Measurements from ENCODE around the gene MAPT.
"Not testable (repeated sequence)": the region's sequence is repeated elsewhere in the genome, so short reads cannot be mapped to it uniquely, and the experiment has no call there.

Gene MAPT

GRCh38 chr17:45861165-45861564 is 33.2 kb upstream of the MAPT start:
- no peak for DNase-seq (ENCODE audit: low read depth)
- TF ChIP-seq CTCF (IDR thresholded peaks at IDR 0.05; ENCODE audit: low read length, missing control alignments), result no peak
- no peak overlapping the region for H3K4me3 ChIP-seq (replicated peaks; ENCODE audit: low read depth, low read length)

- not testable (repeated sequence) for DNase-seq (ENCODE audit: low read depth); H3K4me3 ChIP-seq (replicated peaks; ENCODE audit: low read depth, low read length)
These were observed 32.2 kb upstream of the MAPT start for GRCh38 chr17:45862127-45862526.

- TF ChIP-seq CTCF (IDR thresholded peaks at IDR 0.05; ENCODE audit: low read length, missing control alignments), result no peak
- DNase-seq (ENCODE audit: low read depth), result no peak
- no peak overlapping the region for H3K4me3 ChIP-seq (replicated peaks; ENCODE audit: low read depth, low read length)
These were observed 30.3 kb upstream of the MAPT start for GRCh38 chr17:45863857-45864654.

GRCh38 chr17:45867171-45867570 is 27.2 kb upstream of the MAPT start:
- no peak for DNase-seq (ENCODE audit: low read depth)
- H3K4me3 ChIP-seq (replicated peaks; ENCODE audit: low read depth, low read length), result no peak overlapping the region
- no peak for TF ChIP-seq CTCF (IDR thresholded peaks at IDR 0.05; ENCODE audit: low read length, missing control alignments)

GRCh38 chr17:45867702-45868101 is 26.7 kb upstream of the MAPT start:
- H3K4me3 ChIP-seq (replicated peaks; ENCODE audit: low read depth, low read length), result no peak overlapping the region
- TF ChIP-seq CTCF (IDR thresholded peaks at IDR 0.05; ENCODE audit: low read length, missing control alignments), result no peak
- no peak for DNase-seq (ENCODE audit: low read depth)

- no peak for TF ChIP-seq CTCF (IDR thresholded peaks at IDR 0.05; ENCODE audit: low read length, missing control alignments)
- no peak overlapping the region for H3K4me3 ChIP-seq (replicated peaks; ENCODE audit: low read depth, low read length)
- DNase-seq (ENCODE audit: low read depth), result no peak
These were observed 26.1 kb upstream of the MAPT start for GRCh38 chr17:45868276-45868675.

- no peak for TF ChIP-seq CTCF (IDR thresholded peaks at IDR 0.05; ENCODE audit: low read length, missing control alignments)
- DNase-seq (ENCODE audit: low read depth), result no peak
- H3K4me3 ChIP-seq (replicated peaks; ENCODE audit: low read depth, low read length), result no peak overlapping the region
These were observed 24.5 kb upstream of the MAPT start for GRCh38 chr17:45869676-45870341.
